ENCODE measurements around the gene SLC24A5.

DNA sequence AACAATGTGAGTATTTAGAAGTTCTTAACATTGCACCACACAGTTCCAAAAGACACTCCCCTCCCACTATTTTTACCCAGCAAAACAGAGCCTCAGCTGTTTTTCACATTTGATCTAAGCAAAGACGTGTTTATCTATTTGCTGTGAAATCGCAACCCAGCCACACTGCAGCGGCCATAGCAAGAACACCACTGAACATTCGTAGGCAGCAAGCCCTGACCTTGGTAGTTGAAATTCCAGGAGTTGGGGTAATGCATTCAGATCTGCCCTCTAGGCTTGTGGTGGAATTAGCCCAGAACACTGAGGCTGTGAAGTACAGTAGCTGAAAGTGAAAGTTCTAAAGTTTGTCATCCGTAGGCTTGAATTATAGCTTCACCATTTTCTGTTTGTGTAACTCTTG is 17.1 kb upstream of the SLC24A5 start:
- TF ChIP-seq, protein P1, sequence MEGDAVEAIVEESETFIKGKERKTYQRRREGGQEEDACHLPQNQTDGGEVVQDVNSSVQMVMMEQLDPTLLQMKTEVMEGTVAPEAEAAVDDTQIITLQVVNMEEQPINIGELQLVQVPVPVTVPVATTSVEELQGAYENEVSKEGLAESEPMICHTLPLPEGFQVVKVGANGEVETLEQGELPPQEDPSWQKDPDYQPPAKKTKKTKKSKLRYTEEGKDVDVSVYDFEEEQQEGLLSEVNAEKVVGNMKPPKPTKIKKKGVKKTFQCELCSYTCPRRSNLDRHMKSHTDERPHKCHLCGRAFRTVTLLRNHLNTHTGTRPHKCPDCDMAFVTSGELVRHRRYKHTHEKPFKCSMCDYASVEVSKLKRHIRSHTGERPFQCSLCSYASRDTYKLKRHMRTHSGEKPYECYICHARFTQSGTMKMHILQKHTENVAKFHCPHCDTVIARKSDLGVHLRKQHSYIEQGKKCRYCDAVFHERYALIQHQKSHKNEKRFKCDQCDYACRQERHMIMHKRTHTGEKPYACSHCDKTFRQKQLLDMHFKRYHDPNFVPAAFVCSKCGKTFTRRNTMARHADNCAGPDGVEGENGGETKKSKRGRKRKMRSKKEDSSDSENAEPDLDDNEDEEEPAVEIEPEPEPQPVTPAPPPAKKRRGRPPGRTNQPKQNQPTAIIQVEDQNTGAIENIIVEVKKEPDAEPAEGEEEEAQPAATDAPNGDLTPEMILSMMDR (IDR thresholded peaks at IDR 0.05; ENCODE audit: low read depth, low read length, missing input control): no peak
- TF ChIP-seq RAD21 (IDR thresholded peaks at IDR 0.05) (no peak), TAF1 (conservative IDR thresholded peaks at IDR 0.05) (no peak), JUND (IDR thresholded peaks at IDR 0.05) (no peak), SP1 (IDR thresholded peaks at IDR 0.05) (no peak), YY1 (IDR thresholded peaks at IDR 0.05) (no peak), RXRA (IDR thresholded peaks at IDR 0.05) (no peak), FOXA1 (IDR thresholded peaks at IDR 0.05) (no peak), GABPA (IDR thresholded peaks at IDR 0.05 in 1 of 2, conservative IDR thresholded peaks at IDR 0.05 in 1 of 2) (no peak)
- TF ChIP-seq, protein P2, sequence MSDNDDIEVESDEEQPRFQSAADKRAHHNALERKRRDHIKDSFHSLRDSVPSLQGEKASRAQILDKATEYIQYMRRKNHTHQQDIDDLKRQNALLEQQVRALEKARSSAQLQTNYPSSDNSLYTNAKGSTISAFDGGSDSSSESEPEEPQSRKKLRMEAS (IDR thresholded peaks at IDR 0.05): no peak
- TF ChIP-seq, protein P3, sequence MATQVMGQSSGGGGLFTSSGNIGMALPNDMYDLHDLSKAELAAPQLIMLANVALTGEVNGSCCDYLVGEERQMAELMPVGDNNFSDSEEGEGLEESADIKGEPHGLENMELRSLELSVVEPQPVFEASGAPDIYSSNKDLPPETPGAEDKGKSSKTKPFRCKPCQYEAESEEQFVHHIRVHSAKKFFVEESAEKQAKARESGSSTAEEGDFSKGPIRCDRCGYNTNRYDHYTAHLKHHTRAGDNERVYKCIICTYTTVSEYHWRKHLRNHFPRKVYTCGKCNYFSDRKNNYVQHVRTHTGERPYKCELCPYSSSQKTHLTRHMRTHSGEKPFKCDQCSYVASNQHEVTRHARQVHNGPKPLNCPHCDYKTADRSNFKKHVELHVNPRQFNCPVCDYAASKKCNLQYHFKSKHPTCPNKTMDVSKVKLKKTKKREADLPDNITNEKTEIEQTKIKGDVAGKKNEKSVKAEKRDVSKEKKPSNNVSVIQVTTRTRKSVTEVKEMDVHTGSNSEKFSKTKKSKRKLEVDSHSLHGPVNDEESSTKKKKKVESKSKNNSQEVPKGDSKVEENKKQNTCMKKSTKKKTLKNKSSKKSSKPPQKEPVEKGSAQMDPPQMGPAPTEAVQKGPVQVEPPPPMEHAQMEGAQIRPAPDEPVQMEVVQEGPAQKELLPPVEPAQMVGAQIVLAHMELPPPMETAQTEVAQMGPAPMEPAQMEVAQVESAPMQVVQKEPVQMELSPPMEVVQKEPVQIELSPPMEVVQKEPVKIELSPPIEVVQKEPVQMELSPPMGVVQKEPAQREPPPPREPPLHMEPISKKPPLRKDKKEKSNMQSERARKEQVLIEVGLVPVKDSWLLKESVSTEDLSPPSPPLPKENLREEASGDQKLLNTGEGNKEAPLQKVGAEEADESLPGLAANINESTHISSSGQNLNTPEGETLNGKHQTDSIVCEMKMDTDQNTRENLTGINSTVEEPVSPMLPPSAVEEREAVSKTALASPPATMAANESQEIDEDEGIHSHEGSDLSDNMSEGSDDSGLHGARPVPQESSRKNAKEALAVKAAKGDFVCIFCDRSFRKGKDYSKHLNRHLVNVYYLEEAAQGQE (IDR thresholded peaks at IDR 0.05): no peak
- TF ChIP-seq, protein P4, sequence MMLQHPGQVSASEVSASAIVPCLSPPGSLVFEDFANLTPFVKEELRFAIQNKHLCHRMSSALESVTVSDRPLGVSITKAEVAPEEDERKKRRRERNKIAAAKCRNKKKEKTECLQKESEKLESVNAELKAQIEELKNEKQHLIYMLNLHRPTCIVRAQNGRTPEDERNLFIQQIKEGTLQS (IDR thresholded peaks at IDR 0.05): no peak

Data from liver (tissue), 3 donors.